OCI-LY3 (cell line): Measurements from ENCODE around the gene PLEKHO1.

Source experiments
- EZH2phosphoT487 ChIP-seq: fragments of 200-600 bp; shearing (Covaris generic); IDR thresholded peaks from 2 replicates; pipeline ENCODE4 v1.6.1; 2018; ENCODE audit warnings: antibody characterized with exemption, mixed run types, low read depth
- TF ChIP-seq, protein P1 (sequence below): fragments of 200-600, 300-600 bp; sonication (generic); IDR thresholded peaks from 2 replicates; pipeline ENCODE4 v1.5.1; 2014; ENCODE audit warnings: antibody characterized with exemption, low read length, low read depth

DNA sequence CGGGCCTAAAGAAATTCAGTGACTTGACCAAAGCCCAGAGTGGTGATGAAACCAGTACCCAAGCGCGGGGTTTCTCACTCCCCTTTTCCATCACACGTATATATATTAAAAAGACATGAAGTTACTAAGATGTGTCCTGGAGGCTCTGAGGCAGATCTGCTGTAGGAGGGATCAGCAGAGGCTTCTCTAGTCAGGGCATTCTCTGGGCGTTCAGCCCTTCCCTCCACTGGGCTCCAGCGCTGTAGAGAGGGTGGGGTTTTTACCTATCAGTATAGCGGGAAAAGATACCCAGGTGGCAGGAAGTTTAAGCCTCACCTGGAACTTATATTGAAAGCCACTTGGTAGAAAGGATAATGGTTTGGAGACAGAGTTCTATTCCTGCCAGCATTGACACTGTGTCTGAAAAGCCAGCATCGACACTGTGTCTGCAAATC lies 862 bp upstream of the PLEKHO1 start:
- TF ChIP-seq, protein P1, sequence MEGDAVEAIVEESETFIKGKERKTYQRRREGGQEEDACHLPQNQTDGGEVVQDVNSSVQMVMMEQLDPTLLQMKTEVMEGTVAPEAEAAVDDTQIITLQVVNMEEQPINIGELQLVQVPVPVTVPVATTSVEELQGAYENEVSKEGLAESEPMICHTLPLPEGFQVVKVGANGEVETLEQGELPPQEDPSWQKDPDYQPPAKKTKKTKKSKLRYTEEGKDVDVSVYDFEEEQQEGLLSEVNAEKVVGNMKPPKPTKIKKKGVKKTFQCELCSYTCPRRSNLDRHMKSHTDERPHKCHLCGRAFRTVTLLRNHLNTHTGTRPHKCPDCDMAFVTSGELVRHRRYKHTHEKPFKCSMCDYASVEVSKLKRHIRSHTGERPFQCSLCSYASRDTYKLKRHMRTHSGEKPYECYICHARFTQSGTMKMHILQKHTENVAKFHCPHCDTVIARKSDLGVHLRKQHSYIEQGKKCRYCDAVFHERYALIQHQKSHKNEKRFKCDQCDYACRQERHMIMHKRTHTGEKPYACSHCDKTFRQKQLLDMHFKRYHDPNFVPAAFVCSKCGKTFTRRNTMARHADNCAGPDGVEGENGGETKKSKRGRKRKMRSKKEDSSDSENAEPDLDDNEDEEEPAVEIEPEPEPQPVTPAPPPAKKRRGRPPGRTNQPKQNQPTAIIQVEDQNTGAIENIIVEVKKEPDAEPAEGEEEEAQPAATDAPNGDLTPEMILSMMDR: no peak
- no peak for TF ChIP-seq EZH2phosphoT487
